HG02970 (cell line): Measurements from ENCODE around the gene FRMD4A.
"Not testable (repeated sequence)": the region's sequence is repeated elsewhere in the genome, so short reads cannot be mapped to it uniquely, and the experiment has no call there.

Source experiments
- ATAC-seq: cut with Tn5 transposase; IDR thresholded peaks from one replicate; pipeline ENCODE4 v1.9.1; 2021; ENCODE audit warnings: mild to moderate bottlenecking, moderate library complexity, moderate number of reproducible peaks; ENCODE audit not compliant: unreplicated experiment, low FRiP score

Gene FRMD4A

GRCh38 chr10:13839030-13839429, 491.7 kb downstream of the FRMD4A start:
- no peak for ATAC-seq

GRCh38 chr10:13837966-13838365, 492.8 kb downstream of the FRMD4A start:
- no peak for ATAC-seq

GRCh38 chr10:13834581-13835286, 496.0 kb downstream of the FRMD4A start:
- ATAC-seq: no peak

- no peak for ATAC-seq
These were observed 499.0 kb downstream of the FRMD4A start for GRCh38 chr10:13831711-13832141.

GRCh38 chr10:13830385-13830784, 500.3 kb downstream of the FRMD4A start:
- no peak for ATAC-seq

- ATAC-seq: no peak
These were observed 500.9 kb downstream of the FRMD4A start for GRCh38 chr10:13829790-13830189.

GRCh38 chr10:13828284-13828683, 502.4 kb downstream of the FRMD4A start:
- ATAC-seq: not testable (repeated sequence)

- no peak for ATAC-seq
These were observed 503.5 kb downstream of the FRMD4A start for GRCh38 chr10:13827076-13827797.

- ATAC-seq: no peak
These were observed 506.9 kb downstream of the FRMD4A start for GRCh38 chr10:13823709-13824405.

GRCh38 chr10:13823096-13823708, 507.5 kb downstream of the FRMD4A start:
- ATAC-seq: no peak

GRCh38 chr10:13822490-13822889, 508.2 kb downstream of the FRMD4A start:
- ATAC-seq: no peak

- ATAC-seq: no peak
These were observed 509.8 kb downstream of the FRMD4A start for GRCh38 chr10:13820964-13821337.

GRCh38 chr10:13820119-13820963, 510.4 kb downstream of the FRMD4A start:
- no peak for ATAC-seq

- ATAC-seq: no peak
These were observed 514.4 kb downstream of the FRMD4A start for GRCh38 chr10:13816195-13816925.

- ATAC-seq: no peak
These were observed 515.0 kb downstream of the FRMD4A start for GRCh38 chr10:13815756-13816155.

- no peak for ATAC-seq
These were observed 517.2 kb downstream of the FRMD4A start for GRCh38 chr10:13813550-13813949.

- no peak for ATAC-seq
These were observed 517.9 kb downstream of the FRMD4A start for GRCh38 chr10:13812804-13813203.

GRCh38 chr10:13810568-13810967, 520.2 kb downstream of the FRMD4A start:
- no peak for ATAC-seq

- no peak for ATAC-seq
These were observed 521.3 kb downstream of the FRMD4A start for GRCh38 chr10:13809427-13809826.
